Measurements from ENCODE around the gene MARCHF10. TPM values are rescaled to one million over a fixed set of nuclear protein-coding genes. Genes with fewer than 3 reads are reported as not detected.

MARCHF10 gene
- total RNA-seq, 1 experiment from 2014 or later: not detected

DNA sequence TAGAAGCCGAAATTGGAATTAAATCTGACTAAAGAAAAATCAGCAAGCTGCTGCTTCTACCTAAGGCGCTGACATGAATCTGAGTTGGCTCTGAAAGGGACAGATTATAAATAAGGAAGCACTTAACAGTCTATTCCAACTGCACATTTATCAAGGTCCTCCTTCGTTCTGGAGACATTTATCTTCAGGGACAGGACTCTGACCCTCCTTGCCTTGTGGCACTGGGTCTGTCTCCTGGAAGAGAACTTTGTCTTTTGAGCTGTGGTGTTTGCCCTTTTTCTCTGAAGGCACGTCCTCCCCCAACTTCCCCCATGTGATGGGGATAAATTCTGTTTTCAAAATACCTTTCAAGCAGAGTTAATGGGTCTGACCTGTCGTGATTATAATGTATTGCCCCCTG is 47.0 kb upstream of the MARCHF10 start:
- ChIA-PET POLR2A (no interaction called here), RAD21 (ENCODE audit: low non-redundant PET in 1 of 2, low total read pairs in 2 of 2, uncharacterized antibody in 2 of 2, unreplicated experiment in 2 of 2) (no interaction called here), CTCF (no interaction called here)
- no peak overlapping the region for H2AFZ ChIP-seq (ENCODE audit: low read depth, low read length, poor library complexity, severe bottlenecking)
- no peaks in the 10 kb centered on the region for H3K36me3 ChIP-seq (ENCODE audit: control insufficient read depth in 1 of 2, insufficient read depth in 2 of 2, low read length in 2 of 2)
- ATAC-seq: no peak
- H3K27ac ChIP-seq (ENCODE audit: low read depth, low read length): no peak overlapping the region
- no peak for DNase-seq (ENCODE audit: low read depth, low spot score)
- no peak overlapping the region for H3K4me3 ChIP-seq (replicated peaks in 1 of 2; ENCODE audit: low read depth in 1 of 2, low read length in 2 of 2)
- no peaks in the 10 kb centered on the region for H3K9me2 ChIP-seq (ENCODE audit: insufficient read depth)
- no peaks in the 10 kb centered on the region for H3K9me3 ChIP-seq (ENCODE audit: control insufficient read depth in 1 of 2, insufficient read depth in 1 of 2, low read depth in 1 of 2, low read length in 2 of 2)
- H3K79me2 ChIP-seq (ENCODE audit: insufficient read depth, low read length): no peaks in the 10 kb centered on the region
- no TSS peak for BruUV-seq (replicated peaks)
- intact Hi-C loops (cut with micrococcal nuclease): no loop called here
- H3K9ac ChIP-seq (ENCODE audit: low read length): no peak overlapping the region
- no peaks in the 10 kb centered on the region for H4K20me1 ChIP-seq (ENCODE audit: insufficient read depth)
- TF ChIP-seq EZH2phosphoT487 (IDR thresholded peaks at IDR 0.05; ENCODE audit: borderline replicate concordance): no peak
- no peak for TF ChIP-seq FOSL1 (IDR thresholded peaks at IDR 0.05; ENCODE audit: low read depth)
- no peak for TF ChIP-seq POLR2A (IDR thresholded peaks at IDR 0.05; ENCODE audit: borderline replicate concordance, extremely low read depth, insufficient read depth, insufficient read length)
- no peak for TF ChIP-seq EZH2 (IDR thresholded peaks at IDR 0.05)
- no peak for TF ChIP-seq SRF (IDR thresholded peaks at IDR 0.05; ENCODE audit: low read depth)
- TF ChIP-seq POLR2AphosphoS5 (IDR thresholded peaks at IDR 0.05; ENCODE audit: low read depth, low read length): no peak
- TF ChIP-seq, protein P1, sequence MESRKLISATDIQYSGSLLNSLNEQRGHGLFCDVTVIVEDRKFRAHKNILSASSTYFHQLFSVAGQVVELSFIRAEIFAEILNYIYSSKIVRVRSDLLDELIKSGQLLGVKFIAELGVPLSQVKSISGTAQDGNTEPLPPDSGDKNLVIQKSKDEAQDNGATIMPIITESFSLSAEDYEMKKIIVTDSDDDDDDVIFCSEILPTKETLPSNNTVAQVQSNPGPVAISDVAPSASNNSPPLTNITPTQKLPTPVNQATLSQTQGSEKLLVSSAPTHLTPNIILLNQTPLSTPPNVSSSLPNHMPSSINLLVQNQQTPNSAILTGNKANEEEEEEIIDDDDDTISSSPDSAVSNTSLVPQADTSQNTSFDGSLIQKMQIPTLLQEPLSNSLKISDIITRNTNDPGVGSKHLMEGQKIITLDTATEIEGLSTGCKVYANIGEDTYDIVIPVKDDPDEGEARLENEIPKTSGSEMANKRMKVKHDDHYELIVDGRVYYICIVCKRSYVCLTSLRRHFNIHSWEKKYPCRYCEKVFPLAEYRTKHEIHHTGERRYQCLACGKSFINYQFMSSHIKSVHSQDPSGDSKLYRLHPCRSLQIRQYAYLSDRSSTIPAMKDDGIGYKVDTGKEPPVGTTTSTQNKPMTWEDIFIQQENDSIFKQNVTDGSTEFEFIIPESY (IDR thresholded peaks at IDR 0.05; ENCODE audit: extremely low read depth, insufficient replicate concordance, low read length): no peak
- TF ChIP-seq YY1 (IDR thresholded peaks at IDR 0.05; ENCODE audit: extremely low read depth, insufficient replicate concordance, low read depth, low read length): no peak
- no peak for TF ChIP-seq ZNF274 (IDR thresholded peaks at IDR 0.05; ENCODE audit: low read depth, low read length)
- TF ChIP-seq, protein P2, sequence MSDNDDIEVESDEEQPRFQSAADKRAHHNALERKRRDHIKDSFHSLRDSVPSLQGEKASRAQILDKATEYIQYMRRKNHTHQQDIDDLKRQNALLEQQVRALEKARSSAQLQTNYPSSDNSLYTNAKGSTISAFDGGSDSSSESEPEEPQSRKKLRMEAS (IDR thresholded peaks at IDR 0.05): no peak
- TF ChIP-seq, protein P3, sequence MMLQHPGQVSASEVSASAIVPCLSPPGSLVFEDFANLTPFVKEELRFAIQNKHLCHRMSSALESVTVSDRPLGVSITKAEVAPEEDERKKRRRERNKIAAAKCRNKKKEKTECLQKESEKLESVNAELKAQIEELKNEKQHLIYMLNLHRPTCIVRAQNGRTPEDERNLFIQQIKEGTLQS (IDR thresholded peaks at IDR 0.05): no peak
- TF ChIP-seq ELF1 (IDR thresholded peaks at IDR 0.05; ENCODE audit: borderline replicate concordance, low read depth): no peak
- no peak for TF ChIP-seq SIN3A (IDR thresholded peaks at IDR 0.05; ENCODE audit: low read depth)
- TF ChIP-seq SP1 (IDR thresholded peaks at IDR 0.05; ENCODE audit: low read depth): no peak
- TF ChIP-seq, protein P4, sequence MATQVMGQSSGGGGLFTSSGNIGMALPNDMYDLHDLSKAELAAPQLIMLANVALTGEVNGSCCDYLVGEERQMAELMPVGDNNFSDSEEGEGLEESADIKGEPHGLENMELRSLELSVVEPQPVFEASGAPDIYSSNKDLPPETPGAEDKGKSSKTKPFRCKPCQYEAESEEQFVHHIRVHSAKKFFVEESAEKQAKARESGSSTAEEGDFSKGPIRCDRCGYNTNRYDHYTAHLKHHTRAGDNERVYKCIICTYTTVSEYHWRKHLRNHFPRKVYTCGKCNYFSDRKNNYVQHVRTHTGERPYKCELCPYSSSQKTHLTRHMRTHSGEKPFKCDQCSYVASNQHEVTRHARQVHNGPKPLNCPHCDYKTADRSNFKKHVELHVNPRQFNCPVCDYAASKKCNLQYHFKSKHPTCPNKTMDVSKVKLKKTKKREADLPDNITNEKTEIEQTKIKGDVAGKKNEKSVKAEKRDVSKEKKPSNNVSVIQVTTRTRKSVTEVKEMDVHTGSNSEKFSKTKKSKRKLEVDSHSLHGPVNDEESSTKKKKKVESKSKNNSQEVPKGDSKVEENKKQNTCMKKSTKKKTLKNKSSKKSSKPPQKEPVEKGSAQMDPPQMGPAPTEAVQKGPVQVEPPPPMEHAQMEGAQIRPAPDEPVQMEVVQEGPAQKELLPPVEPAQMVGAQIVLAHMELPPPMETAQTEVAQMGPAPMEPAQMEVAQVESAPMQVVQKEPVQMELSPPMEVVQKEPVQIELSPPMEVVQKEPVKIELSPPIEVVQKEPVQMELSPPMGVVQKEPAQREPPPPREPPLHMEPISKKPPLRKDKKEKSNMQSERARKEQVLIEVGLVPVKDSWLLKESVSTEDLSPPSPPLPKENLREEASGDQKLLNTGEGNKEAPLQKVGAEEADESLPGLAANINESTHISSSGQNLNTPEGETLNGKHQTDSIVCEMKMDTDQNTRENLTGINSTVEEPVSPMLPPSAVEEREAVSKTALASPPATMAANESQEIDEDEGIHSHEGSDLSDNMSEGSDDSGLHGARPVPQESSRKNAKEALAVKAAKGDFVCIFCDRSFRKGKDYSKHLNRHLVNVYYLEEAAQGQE (IDR thresholded peaks at IDR 0.05; ENCODE audit: low read depth): no peak
- TF ChIP-seq EGR1 (IDR thresholded peaks at IDR 0.05; ENCODE audit: low read depth): no peak
- no peak for TF ChIP-seq CEBPB (IDR thresholded peaks at IDR 0.05; ENCODE audit: low read depth)
- H3K27me3 ChIP-seq (ENCODE audit: insufficient read depth, low read length): no peaks in the 10 kb centered on the region
- H3K4me1 ChIP-seq (ENCODE audit: control insufficient read depth in 1 of 2, insufficient read depth in 2 of 2, low read length in 2 of 2): peaks cover 0 to under 1% of the 10 kb centered on the region in 2 experiments; a peak in 2 of 4 replicates
- no peak overlapping the region for H3K4me2 ChIP-seq (ENCODE audit: low read length)
